Measurements from ENCODE around the gene NFAM1. TPM values are rescaled to one million over a fixed set of nuclear protein-coding genes. Genes with fewer than 3 reads are reported as not detected.

The NFAM1 gene
- total and polyA plus RNA-seq, 2 experiments from 2014 or later, result 0.53 to 1.0 TPM

DNA sequence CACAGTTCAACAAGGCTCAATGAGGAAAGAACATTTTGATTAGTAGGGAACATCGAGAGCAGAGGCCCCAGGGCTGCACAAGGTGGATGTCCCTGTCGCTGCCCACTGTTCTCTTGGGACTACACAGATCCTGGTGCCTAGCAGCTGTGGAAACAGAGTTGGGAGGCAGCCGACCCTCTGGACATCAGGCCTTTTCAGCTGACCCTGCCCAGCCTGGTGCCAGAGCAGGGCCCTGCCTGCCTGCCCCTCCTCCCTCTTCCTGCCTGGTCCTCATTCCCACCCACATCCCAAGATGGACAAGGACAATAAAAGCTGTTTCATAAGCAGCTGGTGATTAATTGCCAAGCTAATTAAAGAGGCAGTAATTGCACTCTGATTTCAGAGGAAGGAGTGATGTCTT is 60.7 kb downstream of the NFAM1 start:
- no peak for DNase-seq (ENCODE audit: low spot score)
- Histone ChIP-seq H3K4me1 (ENCODE audit: insufficient read depth) (peaks cover 20% of the 10 kb centered on the region), H3K4me2 (no peak overlapping the region), H3K4me3 (no peak overlapping the region), H4K20me1 (ENCODE audit: insufficient read depth, poor library complexity, severe bottlenecking) (no peaks in the 10 kb centered on the region), H3K36me3 (replicated peaks; ENCODE audit: insufficient read depth, low read depth) (no peaks in the 10 kb centered on the region), H3K27me3 (peaks cover 17% of the 10 kb centered on the region), H3K9me2 (replicated peaks; ENCODE audit: insufficient read depth) (no peaks in the 10 kb centered on the region), H3K79me2 (no peaks in the 10 kb centered on the region), H2AFZ (no peak overlapping the region), H3K9me3 (ENCODE audit: low read depth) (no peaks in the 10 kb centered on the region), H3K27ac (no peak overlapping the region)
- 74% methylated on average over 3 of the region's 3 CpGs for WGBS (ENCODE audit: low lambda C conversion rate, missing lambda C conversion rate)
- TF ChIP-seq EZH2phosphoT487 (IDR thresholded peaks at IDR 0.05; ENCODE audit: low read depth, severe bottlenecking, unreplicated experiment) (no peak), CTCF (IDR thresholded peaks at IDR 0.05; ENCODE audit: poor library complexity) (no peak), EZH2 (IDR thresholded peaks at IDR 0.05; ENCODE audit: borderline replicate concordance) (no peak)

- Histone ChIP-seq H3K27me3 (peaks cover 17% of the 10 kb centered on the region), H3K9me3 (ENCODE audit: low read depth) (no peaks in the 10 kb centered on the region), H4K20me1 (ENCODE audit: insufficient read depth, poor library complexity, severe bottlenecking) (no peaks in the 10 kb centered on the region), H3K9me2 (replicated peaks; ENCODE audit: insufficient read depth) (no peaks in the 10 kb centered on the region), H3K79me2 (no peaks in the 10 kb centered on the region), H3K36me3 (replicated peaks; ENCODE audit: insufficient read depth, low read depth) (no peaks in the 10 kb centered on the region), H3K4me1 (ENCODE audit: insufficient read depth) (peaks cover 21% of the 10 kb centered on the region), H3K4me2 (no peak overlapping the region), H3K4me3 (no peak overlapping the region), H2AFZ (no peak overlapping the region), H3K27ac (no peak overlapping the region)
- DNase-seq (ENCODE audit: low spot score), result no peak
- WGBS (ENCODE audit: low lambda C conversion rate, missing lambda C conversion rate), result 80% methylated on average over 4 of the region's 4 CpGs
- TF ChIP-seq CTCF (IDR thresholded peaks at IDR 0.05; ENCODE audit: poor library complexity), result no peak
- TF ChIP-seq EZH2 (IDR thresholded peaks at IDR 0.05; ENCODE audit: borderline replicate concordance), result no peak
- TF ChIP-seq EZH2phosphoT487 (IDR thresholded peaks at IDR 0.05; ENCODE audit: low read depth, severe bottlenecking, unreplicated experiment), result no peak
Measured at GRCh38 chr22:42371099-42371498, 61.1 kb downstream of the NFAM1 start.

GRCh38 chr22:42369250-42370041 is 62.8 kb downstream of the NFAM1 start:
- peak; percentile 94 for DNase-seq (ENCODE audit: low spot score)
- Histone ChIP-seq H3K4me2 (peak overlapping the region; percentile 100), H3K79me2 (no peaks in the 10 kb centered on the region), H3K9me3 (ENCODE audit: low read depth) (no peaks in the 10 kb centered on the region), H3K4me1 (ENCODE audit: insufficient read depth) (peaks cover 33% of the 10 kb centered on the region), H3K9me2 (replicated peaks; ENCODE audit: insufficient read depth) (no peaks in the 10 kb centered on the region), H3K36me3 (replicated peaks; ENCODE audit: insufficient read depth, low read depth) (no peaks in the 10 kb centered on the region), H3K27me3 (peaks cover 17% of the 10 kb centered on the region), H3K4me3 (peak overlapping the region; percentile 38), H3K27ac (no peak overlapping the region), H4K20me1 (ENCODE audit: insufficient read depth, poor library complexity, severe bottlenecking) (no peaks in the 10 kb centered on the region), H2AFZ (peak overlapping the region; percentile 70)
- TF ChIP-seq CTCF (IDR thresholded peaks at IDR 0.05; ENCODE audit: poor library complexity) (no peak), EZH2phosphoT487 (IDR thresholded peaks at IDR 0.05; ENCODE audit: low read depth, severe bottlenecking, unreplicated experiment) (no peak), EZH2 (IDR thresholded peaks at IDR 0.05; ENCODE audit: borderline replicate concordance) (no peak)
- WGBS (ENCODE audit: low lambda C conversion rate, missing lambda C conversion rate), result 16% methylated on average over 22 of the region's 42 CpGs
